SK-N-SH (cell line): ENCODE data around the gene SORBS1. TPM values are rescaled to one million over a fixed set of nuclear protein-coding genes. Genes with fewer than 3 reads are reported as not detected.
A peak's percentile ranks its signal among the peaks of the same experiment; 100 is the strongest.

Experiments used
- CTCF ChIA-PET: fragments of 300-600, 350-600 bp; formaldehyde crosslinking; extraction: SDS; loops from one replicate; lab custom pipeline; 2021; lab: Yijun Ruan, JAX
- POLR2A ChIA-PET: fragments of 350-600 bp; sonication (Branson Sonifier 250); formaldehyde crosslinking; extraction: SDS; loops from one replicate; lab custom pipeline; 2020; ENCODE audit warnings: antibody characterized with exemption, inconsistent platforms; lab: Yijun Ruan, JAX
- DNase-seq: peaks from one replicate; pipeline ENCODE4 v3.0.0; 2012
- H2AFZ ChIP-seq: fragments of 200-600 bp; sonication (generic); 2 replicates; pipeline ENCODE4 v1.8.1; 2016; ENCODE audit warnings: antibody characterized with exemption, mild to moderate bottlenecking, low read depth
- H3F3A ChIP-seq: fragments of 200-600 bp; sonication (generic); replicated peaks from 2 replicates; pipeline ENCODE3; 2016; ENCODE audit warnings: antibody characterized with exemption, mild to moderate bottlenecking; ENCODE audit not compliant: insufficient read depth
- H3K27ac ChIP-seq, 2 experiments: fragments of 200-500 bp in 1 of 2; fragments of 200-600 bp in 1 of 2; sonication (Bioruptor generic) in 1 of 2; sonication (generic), shearing (Covaris generic) in 1 of 2; 2 replicates each; pipeline versions ENCODE4 v1.5.1 to v1.6.1; 2014 to 2016; ENCODE audit warnings: low read depth in 2 of 2, inconsistent platforms in 1 of 2, low read length in 1 of 2, mild to moderate bottlenecking in 1 of 2, mixed read lengths in 1 of 2
- H3K27me3 ChIP-seq: fragments of 200-600 bp; sonication (generic), shearing (Covaris generic); 2 replicates; pipeline ENCODE4 v1.6.1; 2016; ENCODE audit warnings: mixed run types; ENCODE audit not compliant: insufficient read depth
- H3K36me3 ChIP-seq, 2 experiments: fragments of 200-500 bp in 1 of 2; fragments of 200-600 bp in 1 of 2; sonication (Bioruptor generic) in 1 of 2; sonication (generic) in 1 of 2; replicated peaks in 1 of 2; 2 replicates each; pipeline versions ENCODE3 to v1.5.1; 2014 to 2016; ENCODE audit warnings: low read length in 1 of 2, mild to moderate bottlenecking in 1 of 2; ENCODE audit not compliant: insufficient read depth in 2 of 2, control insufficient read depth in 1 of 2
- H3K4me1 ChIP-seq, 2 experiments: fragments of 200-500 bp in 1 of 2; fragments of 200-600 bp in 1 of 2; sonication (Bioruptor generic) in 1 of 2; sonication (generic), shearing (Covaris generic) in 1 of 2; 2 replicates each; pipeline versions ENCODE4 v1.5.1 to v1.6.1; 2014 to 2016; ENCODE audit warnings: low read depth in 1 of 2, low read length in 1 of 2, mixed run types in 1 of 2; ENCODE audit not compliant: insufficient read depth in 2 of 2, control insufficient read depth in 1 of 2
- H3K4me2 ChIP-seq: fragments of 200-600 bp; sonication (generic), shearing (Covaris generic); 2 replicates; pipeline ENCODE4 v1.6.1; 2017; ENCODE audit warnings: mixed run types
- H3K4me3 ChIP-seq, 2 experiments: fragments of 200-500 bp in 1 of 2; fragments of 200-600 bp in 1 of 2; sonication (Bioruptor generic) in 1 of 2; sonication (generic), shearing (Covaris generic) in 1 of 2; 2 replicates each; pipeline versions ENCODE4 v1.5.1 to v1.8.1; 2014 to 2016; ENCODE audit warnings: low read depth in 2 of 2, inconsistent platforms in 1 of 2, low read length in 1 of 2, mild to moderate bottlenecking in 1 of 2, mixed read lengths in 1 of 2, moderate library complexity in 1 of 2
- H3K79me2 ChIP-seq: fragments of 200-600 bp; sonication (generic); 2 replicates; pipeline ENCODE4 v1.8.1; 2017; ENCODE audit warnings: mild to moderate bottlenecking; ENCODE audit not compliant: insufficient read depth
- H3K9ac ChIP-seq: fragments of 200-600 bp; sonication (generic); 2 replicates; pipeline ENCODE4 v1.6.1; 2017; ENCODE audit warnings: mixed run types
- H3K9me2 ChIP-seq: fragments of 200-600 bp; sonication (generic); 2 replicates; pipeline ENCODE4 v1.6.1; 2017; ENCODE audit warnings: mixed run types
- H3K9me3 ChIP-seq: fragments of 200-600 bp; sonication (generic); 2 replicates; pipeline ENCODE4 v1.6.1; 2017; ENCODE audit warnings: mixed run types, mild to moderate bottlenecking, moderate library complexity
- H4K20me1 ChIP-seq: fragments of 200-600 bp; sonication (generic); 2 replicates; pipeline ENCODE4 v1.6.1; 2017; ENCODE audit warnings: mild to moderate bottlenecking, mixed run types; ENCODE audit not compliant: insufficient read depth
- CHD2 ChIP-seq: fragments of 150-350 bp; IDR thresholded peaks from 2 replicates; pipeline ENCODE4 v1.6.1; 2018; ENCODE audit warnings: low read length; ENCODE audit not compliant: partially characterized antibody
- ELF1 ChIP-seq: IDR thresholded peaks from 2 replicates; pipeline ENCODE4 v1.4.0; 2012
- EZH2phosphoT487 ChIP-seq: fragments of 200-600 bp; sonication (generic); IDR thresholded peaks from 2 replicates; pipeline ENCODE4 v1.6.1; 2017; ENCODE audit warnings: low read depth, mixed run types, mild to moderate bottlenecking, antibody characterized with exemption, moderate library complexity, borderline replicate concordance
- FOSL2 ChIP-seq: IDR thresholded peaks from 2 replicates; pipeline ENCODE4 v1.4.0; 2012; ENCODE audit warnings: low read depth, mild to moderate bottlenecking, moderate library complexity, borderline replicate concordance
- FOXJ3 ChIP-seq: sonication (generic); formaldehyde crosslinking; IDR thresholded peaks from 2 replicates; pipeline ENCODE4 v1.5.1; 2020; ENCODE audit warnings: mild to moderate bottlenecking, missing genetic modification reagents
- FOXM1 ChIP-seq: IDR thresholded peaks from 2 replicates; pipeline ENCODE4 v1.4.0; 2012; ENCODE audit warnings: low read depth, mild to moderate bottlenecking
- GABPA ChIP-seq: IDR thresholded peaks from 2 replicates; pipeline ENCODE4 v1.4.0; 2012; ENCODE audit warnings: low read depth, mild to moderate bottlenecking
- RCOR1 ChIP-seq: fragments of 150-350 bp; IDR thresholded peaks from 2 replicates; pipeline ENCODE4 v1.6.1; 2017; ENCODE audit warnings: antibody characterized with exemption, low read length
- RFX5 ChIP-seq: IDR thresholded peaks from 2 replicates; pipeline ENCODE4 v1.6.1; 2012; ENCODE audit warnings: mild to moderate bottlenecking, improper control_type of control experiment, low read length
- RXRA ChIP-seq: IDR thresholded peaks from 2 replicates; pipeline ENCODE4 v1.4.0; 2012; ENCODE audit warnings: low read depth, mild to moderate bottlenecking, borderline replicate concordance
- SIN3A ChIP-seq: IDR thresholded peaks from 2 replicates; pipeline ENCODE4 v1.6.1; 2012; ENCODE audit warnings: low read depth, mild to moderate bottlenecking, low read length, moderate library complexity, borderline replicate concordance
- WGBS: methylation state at CpG from one replicate; pipeline ENCODE4 v1.1.6; 2017; ENCODE audit warnings: low lambda C conversion rate; 5-methylcytosine and 5-hydroxymethylcytosine counted together
- polyA plus RNA-seq, 3 experiments: library from polyadenylated mRNA; depleted of rRNA; stranded (reverse); fragments of >200 nt; gene quantifications; 2 replicates each; pipeline ENCODE4 v1.2.3, GENCODE V29; 2012
- TF ChIP-seq, protein P1 (sequence below): IDR thresholded peaks from 2 replicates; pipeline ENCODE4 v1.4.0; 2012; ENCODE audit warnings: low read depth, borderline replicate concordance
- TF ChIP-seq, protein P2 (sequence below): fragments of 200-600 bp; sonication (generic); IDR thresholded peaks from 2 replicates; pipeline ENCODE4 v1.6.1; 2017; ENCODE audit warnings: antibody characterized with exemption, mild to moderate bottlenecking, moderate library complexity
- TF ChIP-seq, protein P3 (sequence below): fragments of 150-350 bp; IDR thresholded peaks from 2 replicates; pipeline ENCODE4 v1.6.1; 2017; ENCODE audit warnings: antibody characterized with exemption, low read length, low read depth, borderline replicate concordance
- TF ChIP-seq, protein P4 (sequence below): IDR thresholded peaks from 2 replicates; pipeline ENCODE4 v1.4.0; 2012; ENCODE audit warnings: low read depth

SORBS1 gene
- polyA plus RNA-seq, 1 of the 3 experiments (the other 2 are of a cell fraction) = 0.36 TPM

DNA sequence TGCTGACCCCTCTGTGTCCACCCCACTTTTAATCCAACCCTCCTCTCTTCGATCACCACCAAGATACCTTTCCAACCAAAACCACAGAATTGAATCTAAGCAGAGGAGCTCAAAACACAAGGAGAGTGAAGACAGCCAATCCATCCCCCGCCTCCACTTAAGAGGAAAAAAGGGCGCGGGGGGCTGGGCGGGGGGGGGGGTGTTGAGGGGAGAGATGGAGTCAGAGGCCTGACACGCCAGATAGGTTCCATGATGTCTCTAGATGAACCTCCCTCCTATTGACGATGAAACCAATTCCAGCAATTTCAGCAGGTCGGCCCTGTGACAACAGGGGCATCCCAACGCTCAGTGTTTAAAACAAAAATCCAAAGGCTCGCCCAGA is 1.3 kb downstream of the SORBS1 start:
- no peak overlapping the region for H3K9ac ChIP-seq
- peak overlapping the region; percentile 92; the same call in 1 of the 2 replicates for H2AFZ ChIP-seq
- peaks cover 0 to 9% of the 10 kb centered on the region in 2 experiments; a peak in 1 of 4 replicates for H3K4me1 ChIP-seq
- CTCF ChIA-PET = no interaction called here
- H4K20me1 ChIP-seq = no peaks in the 10 kb centered on the region
- WGBS = 54% methylated on average over 10 of the region's 10 CpGs
- H3K4me3 ChIP-seq = peak overlapping the region; percentile 61 to 80
- no peak for DNase-seq
- peak overlapping the region; percentile 94 for H3K4me2 ChIP-seq
- peaks cover 5% of the 10 kb centered on the region; the same call in 1 of the 2 replicates for H3K27me3 ChIP-seq
- H3K36me3 ChIP-seq = no peaks in the 10 kb centered on the region
- H3K79me2 ChIP-seq = no peaks in the 10 kb centered on the region
- POLR2A ChIA-PET = no interaction called here
- TF ChIP-seq RCOR1 (no peak), FOSL2 (no peak), RFX5 (no peak), GABPA (no peak), FOXM1 (no peak), EZH2phosphoT487 (no peak), CHD2 (no peak), ELF1 (no peak), FOXJ3 (CRISPR knock-in tag) (no peak), SIN3A (no peak), RXRA (no peak)
- TF ChIP-seq, protein P1, sequence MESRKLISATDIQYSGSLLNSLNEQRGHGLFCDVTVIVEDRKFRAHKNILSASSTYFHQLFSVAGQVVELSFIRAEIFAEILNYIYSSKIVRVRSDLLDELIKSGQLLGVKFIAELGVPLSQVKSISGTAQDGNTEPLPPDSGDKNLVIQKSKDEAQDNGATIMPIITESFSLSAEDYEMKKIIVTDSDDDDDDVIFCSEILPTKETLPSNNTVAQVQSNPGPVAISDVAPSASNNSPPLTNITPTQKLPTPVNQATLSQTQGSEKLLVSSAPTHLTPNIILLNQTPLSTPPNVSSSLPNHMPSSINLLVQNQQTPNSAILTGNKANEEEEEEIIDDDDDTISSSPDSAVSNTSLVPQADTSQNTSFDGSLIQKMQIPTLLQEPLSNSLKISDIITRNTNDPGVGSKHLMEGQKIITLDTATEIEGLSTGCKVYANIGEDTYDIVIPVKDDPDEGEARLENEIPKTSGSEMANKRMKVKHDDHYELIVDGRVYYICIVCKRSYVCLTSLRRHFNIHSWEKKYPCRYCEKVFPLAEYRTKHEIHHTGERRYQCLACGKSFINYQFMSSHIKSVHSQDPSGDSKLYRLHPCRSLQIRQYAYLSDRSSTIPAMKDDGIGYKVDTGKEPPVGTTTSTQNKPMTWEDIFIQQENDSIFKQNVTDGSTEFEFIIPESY = no peak
- TF ChIP-seq, protein P2, sequence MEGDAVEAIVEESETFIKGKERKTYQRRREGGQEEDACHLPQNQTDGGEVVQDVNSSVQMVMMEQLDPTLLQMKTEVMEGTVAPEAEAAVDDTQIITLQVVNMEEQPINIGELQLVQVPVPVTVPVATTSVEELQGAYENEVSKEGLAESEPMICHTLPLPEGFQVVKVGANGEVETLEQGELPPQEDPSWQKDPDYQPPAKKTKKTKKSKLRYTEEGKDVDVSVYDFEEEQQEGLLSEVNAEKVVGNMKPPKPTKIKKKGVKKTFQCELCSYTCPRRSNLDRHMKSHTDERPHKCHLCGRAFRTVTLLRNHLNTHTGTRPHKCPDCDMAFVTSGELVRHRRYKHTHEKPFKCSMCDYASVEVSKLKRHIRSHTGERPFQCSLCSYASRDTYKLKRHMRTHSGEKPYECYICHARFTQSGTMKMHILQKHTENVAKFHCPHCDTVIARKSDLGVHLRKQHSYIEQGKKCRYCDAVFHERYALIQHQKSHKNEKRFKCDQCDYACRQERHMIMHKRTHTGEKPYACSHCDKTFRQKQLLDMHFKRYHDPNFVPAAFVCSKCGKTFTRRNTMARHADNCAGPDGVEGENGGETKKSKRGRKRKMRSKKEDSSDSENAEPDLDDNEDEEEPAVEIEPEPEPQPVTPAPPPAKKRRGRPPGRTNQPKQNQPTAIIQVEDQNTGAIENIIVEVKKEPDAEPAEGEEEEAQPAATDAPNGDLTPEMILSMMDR = no peak
- TF ChIP-seq, protein P3, sequence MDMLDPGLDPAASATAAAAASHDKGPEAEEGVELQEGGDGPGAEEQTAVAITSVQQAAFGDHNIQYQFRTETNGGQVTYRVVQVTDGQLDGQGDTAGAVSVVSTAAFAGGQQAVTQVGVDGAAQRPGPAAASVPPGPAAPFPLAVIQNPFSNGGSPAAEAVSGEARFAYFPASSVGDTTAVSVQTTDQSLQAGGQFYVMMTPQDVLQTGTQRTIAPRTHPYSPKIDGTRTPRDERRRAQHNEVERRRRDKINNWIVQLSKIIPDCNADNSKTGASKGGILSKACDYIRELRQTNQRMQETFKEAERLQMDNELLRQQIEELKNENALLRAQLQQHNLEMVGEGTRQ = no peak
- TF ChIP-seq, protein P4, sequence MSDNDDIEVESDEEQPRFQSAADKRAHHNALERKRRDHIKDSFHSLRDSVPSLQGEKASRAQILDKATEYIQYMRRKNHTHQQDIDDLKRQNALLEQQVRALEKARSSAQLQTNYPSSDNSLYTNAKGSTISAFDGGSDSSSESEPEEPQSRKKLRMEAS = no peak
- H3K27ac ChIP-seq = no peak overlapping the region
- H3F3A ChIP-seq = no peaks in the 10 kb centered on the region
- H3K9me2 ChIP-seq = no peaks in the 10 kb centered on the region
- H3K9me3 ChIP-seq = no peaks in the 10 kb centered on the region
